ENCODE measurements around the gene ATG7.
A peak's percentile ranks its signal among the peaks of the same experiment; 100 is the strongest.

Gene ATG7, protein sequence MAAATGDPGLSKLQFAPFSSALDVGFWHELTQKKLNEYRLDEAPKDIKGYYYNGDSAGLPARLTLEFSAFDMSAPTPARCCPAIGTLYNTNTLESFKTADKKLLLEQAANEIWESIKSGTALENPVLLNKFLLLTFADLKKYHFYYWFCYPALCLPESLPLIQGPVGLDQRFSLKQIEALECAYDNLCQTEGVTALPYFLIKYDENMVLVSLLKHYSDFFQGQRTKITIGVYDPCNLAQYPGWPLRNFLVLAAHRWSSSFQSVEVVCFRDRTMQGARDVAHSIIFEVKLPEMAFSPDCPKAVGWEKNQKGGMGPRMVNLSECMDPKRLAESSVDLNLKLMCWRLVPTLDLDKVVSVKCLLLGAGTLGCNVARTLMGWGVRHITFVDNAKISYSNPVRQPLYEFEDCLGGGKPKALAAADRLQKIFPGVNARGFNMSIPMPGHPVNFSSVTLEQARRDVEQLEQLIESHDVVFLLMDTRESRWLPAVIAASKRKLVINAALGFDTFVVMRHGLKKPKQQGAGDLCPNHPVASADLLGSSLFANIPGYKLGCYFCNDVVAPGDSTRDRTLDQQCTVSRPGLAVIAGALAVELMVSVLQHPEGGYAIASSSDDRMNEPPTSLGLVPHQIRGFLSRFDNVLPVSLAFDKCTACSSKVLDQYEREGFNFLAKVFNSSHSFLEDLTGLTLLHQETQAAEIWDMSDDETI

GRCh38 chr3:11271986-11272904 is at the start of gene ATG7:
TSS of gene ATG7 (plus strand) at chr3:11272397. CDS start at chr3:11298696, 26,299 bp downstream.
- H3K36me3 ChIP-seq (ENCODE audit: insufficient read depth, low read length), result no peaks in the 10 kb centered on the region
- H3K27ac ChIP-seq (ENCODE audit: low read depth, low read length), result peak within 1 kb of the TSS; percentile 79
- H3K4me1 ChIP-seq (ENCODE audit: insufficient read depth, low read length), result peaks cover 17% of the 10 kb centered on the region
- H3K27me3 ChIP-seq (ENCODE audit: control insufficient read depth in 1 of 2, insufficient read depth in 2 of 2, low read length in 2 of 2), result no peaks in the 10 kb centered on the region
- H3K9ac ChIP-seq (ENCODE audit: low read length), result peak within 1 kb of the TSS; percentile 97
- no peaks in the 10 kb centered on the region for H3K9me3 ChIP-seq (ENCODE audit: low read length)
- peak within 1 kb of the TSS; percentile 94 to 100 for H3K4me3 ChIP-seq (ENCODE audit: low read depth in 1 of 2, low read length in 2 of 2)

- H3K27me3 ChIP-seq (ENCODE audit: control insufficient read depth in 1 of 2, insufficient read depth in 2 of 2, low read length in 2 of 2), result no peaks in the 10 kb centered on the region
- no peak overlapping the region for H3K27ac ChIP-seq (ENCODE audit: low read depth, low read length)
- no peaks in the 10 kb centered on the region for H3K36me3 ChIP-seq (ENCODE audit: insufficient read depth, low read length)
- H3K4me3 ChIP-seq (ENCODE audit: low read depth in 1 of 2, low read length in 2 of 2), result no peak overlapping the region
- H3K4me1 ChIP-seq (ENCODE audit: insufficient read depth, low read length), result peaks cover 9% of the 10 kb centered on the region
- H3K9ac ChIP-seq (ENCODE audit: low read length), result no peak overlapping the region
- no peaks in the 10 kb centered on the region for H3K9me3 ChIP-seq (ENCODE audit: low read length)
Measured at GRCh38 chr3:11224010-11224409, 48.2 kb upstream of the ATG7 start.

GRCh38 chr3:11224870-11225229 is 47.3 kb upstream of the ATG7 start:
- H3K4me3 ChIP-seq (ENCODE audit: low read depth in 1 of 2, low read length in 2 of 2), result no peak overlapping the region
- no peak overlapping the region for H3K27ac ChIP-seq (ENCODE audit: low read depth, low read length)
- H3K9ac ChIP-seq (ENCODE audit: low read length), result no peak overlapping the region
- H3K27me3 ChIP-seq (ENCODE audit: control insufficient read depth in 1 of 2, insufficient read depth in 2 of 2, low read length in 2 of 2), result no peaks in the 10 kb centered on the region
- H3K36me3 ChIP-seq (ENCODE audit: insufficient read depth, low read length), result no peaks in the 10 kb centered on the region
- H3K9me3 ChIP-seq (ENCODE audit: low read length), result no peaks in the 10 kb centered on the region
- peaks cover 9% of the 10 kb centered on the region for H3K4me1 ChIP-seq (ENCODE audit: insufficient read depth, low read length)

- Histone ChIP-seq H3K27ac (ENCODE audit: low read depth, low read length) (peak overlapping the region; percentile 24), H3K27me3 (ENCODE audit: control insufficient read depth in 1 of 2, insufficient read depth in 2 of 2, low read length in 2 of 2) (no peaks in the 10 kb centered on the region), H3K9ac (ENCODE audit: low read length) (no peak overlapping the region), H3K4me1 (ENCODE audit: insufficient read depth, low read length) (peaks cover 9% of the 10 kb centered on the region), H3K4me3 (ENCODE audit: low read depth in 1 of 2, low read length in 2 of 2) (no peak overlapping the region), H3K9me3 (ENCODE audit: low read length) (no peaks in the 10 kb centered on the region), H3K36me3 (ENCODE audit: insufficient read depth, low read length) (no peaks in the 10 kb centered on the region)
Measured at GRCh38 chr3:11226042-11226370, 46.2 kb upstream of the ATG7 start.

DNA sequence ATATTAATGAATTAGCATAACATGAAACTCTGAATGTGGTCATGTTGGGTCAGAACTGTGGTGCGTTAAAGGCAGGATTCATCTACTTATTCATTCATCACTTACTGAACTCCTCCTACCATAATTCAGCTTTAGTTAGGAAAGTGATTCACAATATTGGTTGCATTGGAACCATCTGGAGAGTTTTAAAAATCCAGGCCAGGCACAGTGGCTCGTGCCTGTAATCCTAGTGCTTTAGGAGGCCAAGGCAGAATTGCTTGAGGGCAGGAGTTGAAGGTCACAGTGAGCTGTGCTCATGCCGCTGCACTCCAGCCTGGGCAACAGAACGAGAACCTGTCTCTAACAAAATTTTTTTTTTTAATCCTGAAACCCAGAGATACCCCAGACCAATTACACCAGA is 44.2 kb upstream of the ATG7 start:
- Histone ChIP-seq H3K36me3 (ENCODE audit: insufficient read depth, low read length) (no peaks in the 10 kb centered on the region), H3K9me3 (ENCODE audit: low read length) (no peaks in the 10 kb centered on the region), H3K4me1 (ENCODE audit: insufficient read depth, low read length) (peaks cover 9% of the 10 kb centered on the region), H3K27ac (ENCODE audit: low read depth, low read length) (no peak overlapping the region), H3K4me3 (ENCODE audit: low read depth in 1 of 2, low read length in 2 of 2) (no peak overlapping the region), H3K9ac (ENCODE audit: low read length) (no peak overlapping the region), H3K27me3 (ENCODE audit: control insufficient read depth in 1 of 2, insufficient read depth in 2 of 2, low read length in 2 of 2) (no peaks in the 10 kb centered on the region)

DNA sequence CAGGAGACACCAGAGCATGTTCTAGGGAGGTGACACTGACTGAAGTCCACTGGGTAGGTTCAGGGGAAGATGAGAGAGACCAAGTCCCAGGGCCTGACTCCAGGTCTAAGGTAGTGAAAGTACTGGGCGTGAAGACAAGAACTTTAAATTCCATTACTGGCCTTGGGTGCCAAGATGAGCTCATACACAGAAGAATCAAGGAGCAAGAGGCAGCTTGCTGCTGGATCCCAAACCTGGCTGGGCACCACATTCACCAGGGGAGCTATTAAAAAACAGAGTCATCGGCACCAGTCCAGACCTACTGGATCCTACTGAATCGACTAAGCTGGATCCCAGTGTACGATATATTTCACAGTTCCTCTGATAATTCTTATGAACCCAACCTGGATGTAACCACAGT is 42.1 kb upstream of the ATG7 start:
- Histone ChIP-seq H3K36me3 (ENCODE audit: insufficient read depth, low read length) (no peaks in the 10 kb centered on the region), H3K4me3 (ENCODE audit: low read depth in 1 of 2, low read length in 2 of 2) (no peak overlapping the region), H3K27me3 (ENCODE audit: control insufficient read depth in 1 of 2, insufficient read depth in 2 of 2, low read length in 2 of 2) (no peaks in the 10 kb centered on the region), H3K9me3 (ENCODE audit: low read length) (no peaks in the 10 kb centered on the region), H3K27ac (ENCODE audit: low read depth, low read length) (no peak overlapping the region), H3K9ac (ENCODE audit: low read length) (no peak overlapping the region), H3K4me1 (ENCODE audit: insufficient read depth, low read length) (peaks cover 8% of the 10 kb centered on the region)

GRCh38 chr3:11230832-11231231 is 41.4 kb upstream of the ATG7 start:
- H3K9me3 ChIP-seq (ENCODE audit: low read length), result no peaks in the 10 kb centered on the region
- no peak overlapping the region for H3K27ac ChIP-seq (ENCODE audit: low read depth, low read length)
- peaks cover 1% of the 10 kb centered on the region for H3K4me1 ChIP-seq (ENCODE audit: insufficient read depth, low read length)
- H3K4me3 ChIP-seq (ENCODE audit: low read depth in 1 of 2, low read length in 2 of 2), result no peak overlapping the region
- H3K9ac ChIP-seq (ENCODE audit: low read length), result no peak overlapping the region
- no peaks in the 10 kb centered on the region for H3K36me3 ChIP-seq (ENCODE audit: insufficient read depth, low read length)
- H3K27me3 ChIP-seq (ENCODE audit: control insufficient read depth in 1 of 2, insufficient read depth in 2 of 2, low read length in 2 of 2), result no peaks in the 10 kb centered on the region

DNA sequence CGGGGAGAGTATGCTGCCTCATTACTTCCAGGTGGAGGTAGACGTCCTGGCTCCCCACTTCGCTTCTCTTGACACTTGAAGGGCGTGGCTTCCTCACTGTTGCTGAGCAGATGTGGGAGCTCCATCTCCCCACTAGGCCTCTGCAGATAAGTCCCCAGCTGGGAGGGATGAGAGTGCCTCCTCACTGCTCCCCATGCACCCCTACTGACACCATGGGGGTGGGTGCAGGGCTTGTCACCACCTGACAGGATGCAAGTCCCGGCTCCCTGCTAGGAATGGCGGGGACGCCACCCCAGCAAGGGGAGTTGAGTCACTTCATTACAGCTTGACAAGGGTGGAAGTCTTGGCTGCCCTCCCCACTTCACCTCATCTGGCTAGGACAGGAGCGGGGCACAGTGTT is 36.8 kb upstream of the ATG7 start:
- no peaks in the 10 kb centered on the region for H3K4me1 ChIP-seq (ENCODE audit: insufficient read depth, low read length)
- no peak overlapping the region for H3K4me3 ChIP-seq (ENCODE audit: low read depth in 1 of 2, low read length in 2 of 2)
- H3K36me3 ChIP-seq (ENCODE audit: insufficient read depth, low read length), result no peaks in the 10 kb centered on the region
- no peaks in the 10 kb centered on the region for H3K27me3 ChIP-seq (ENCODE audit: control insufficient read depth in 1 of 2, insufficient read depth in 2 of 2, low read length in 2 of 2)
- H3K27ac ChIP-seq (ENCODE audit: low read depth, low read length), result no peak overlapping the region
- H3K9me3 ChIP-seq (ENCODE audit: low read length), result no peaks in the 10 kb centered on the region
- H3K9ac ChIP-seq (ENCODE audit: low read length), result no peak overlapping the region

- no peaks in the 10 kb centered on the region for H3K4me1 ChIP-seq (ENCODE audit: insufficient read depth, low read length)
- H3K27me3 ChIP-seq (ENCODE audit: control insufficient read depth in 1 of 2, insufficient read depth in 2 of 2, low read length in 2 of 2), result no peaks in the 10 kb centered on the region
- no peak overlapping the region for H3K4me3 ChIP-seq (ENCODE audit: low read depth in 1 of 2, low read length in 2 of 2)
- H3K9me3 ChIP-seq (ENCODE audit: low read length), result no peaks in the 10 kb centered on the region
- no peak overlapping the region for H3K9ac ChIP-seq (ENCODE audit: low read length)
- no peak overlapping the region for H3K27ac ChIP-seq (ENCODE audit: low read depth, low read length)
- H3K36me3 ChIP-seq (ENCODE audit: insufficient read depth, low read length), result no peaks in the 10 kb centered on the region
Measured at GRCh38 chr3:11236588-11237461, 35.4 kb upstream of the ATG7 start.

DNA sequence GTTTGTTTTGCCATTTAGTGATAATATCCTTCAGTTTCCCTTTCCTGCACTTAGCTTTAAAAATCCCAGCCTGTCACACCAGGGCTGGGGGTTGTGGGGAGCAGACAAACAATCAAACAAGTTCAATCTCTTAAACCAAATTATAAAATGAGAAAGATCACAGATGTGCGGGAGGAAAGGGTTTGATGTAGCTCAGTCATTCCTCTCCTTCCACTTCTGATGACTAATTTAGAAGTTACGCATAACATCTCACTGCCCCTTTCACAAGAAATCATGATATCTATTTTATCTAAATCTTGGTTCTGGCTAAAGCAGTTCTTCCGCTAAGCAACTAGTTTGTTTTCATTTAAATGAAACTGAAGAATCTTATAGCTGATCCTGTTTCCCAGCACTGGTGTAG is 34.1 kb upstream of the ATG7 start:
- no peaks in the 10 kb centered on the region for H3K4me1 ChIP-seq (ENCODE audit: insufficient read depth, low read length)
- no peaks in the 10 kb centered on the region for H3K9me3 ChIP-seq (ENCODE audit: low read length)
- no peak overlapping the region for H3K9ac ChIP-seq (ENCODE audit: low read length)
- no peaks in the 10 kb centered on the region for H3K36me3 ChIP-seq (ENCODE audit: insufficient read depth, low read length)
- no peaks in the 10 kb centered on the region for H3K27me3 ChIP-seq (ENCODE audit: control insufficient read depth in 1 of 2, insufficient read depth in 2 of 2, low read length in 2 of 2)
- H3K27ac ChIP-seq (ENCODE audit: low read depth, low read length), result no peak overlapping the region
- no peak overlapping the region for H3K4me3 ChIP-seq (ENCODE audit: low read depth in 1 of 2, low read length in 2 of 2)
